Epithelial cell of proximal tubule (primary cell): ENCODE measurements around the gene CAMKMT. TPM values are rescaled to one million over a fixed set of nuclear protein-coding genes. Genes with fewer than 3 reads are reported as not detected.

ENCODE experiments used
- DNase-seq: peaks from one replicate; pipeline ENCODE4 v3.0.0-alpha.2; 2011; ENCODE audit warnings: low read depth
- H3K4me3 ChIP-seq: 2 replicates; pipeline ENCODE4 v1.5.1; 2011; ENCODE audit warnings: low read depth, mild to moderate bottlenecking, low read length
- total RNA-seq: library from RNA; depleted of rRNA; stranded (reverse); fragments of >200 nt; gene quantifications from 2 replicates; pipeline ENCODE4 v1.2.3, GENCODE V29; 2015
- TF ChIP-seq, protein P1 (sequence below): conservative IDR thresholded peaks from 2 replicates; pipeline ENCODE4 v1.5.1; 2012; ENCODE audit warnings: low read depth, mild to moderate bottlenecking, low read length

The CAMKMT gene
- total RNA-seq, 1 donor from 2014 or later, result 2.4 TPM

DNA sequence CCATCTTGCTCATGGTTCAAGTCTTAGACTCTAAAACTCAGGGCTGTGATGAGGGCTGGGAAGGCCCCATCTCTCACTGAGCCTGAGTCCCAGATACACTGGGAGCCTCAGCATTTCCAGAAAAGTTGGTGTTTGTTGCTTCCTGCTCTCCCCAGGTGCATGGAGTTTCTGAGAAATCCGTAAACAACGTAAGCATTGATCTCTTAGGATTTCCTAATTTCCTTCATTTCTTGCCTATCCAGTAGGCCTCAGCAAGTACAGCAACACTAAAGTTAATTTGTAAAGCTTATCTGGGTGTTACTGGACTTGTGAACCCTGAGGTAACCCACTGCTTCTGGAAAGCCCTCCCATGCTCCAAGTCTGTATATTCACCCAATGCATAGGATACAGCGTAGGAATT, 380.3 kb downstream of the CAMKMT start:
- TF ChIP-seq, protein P1, sequence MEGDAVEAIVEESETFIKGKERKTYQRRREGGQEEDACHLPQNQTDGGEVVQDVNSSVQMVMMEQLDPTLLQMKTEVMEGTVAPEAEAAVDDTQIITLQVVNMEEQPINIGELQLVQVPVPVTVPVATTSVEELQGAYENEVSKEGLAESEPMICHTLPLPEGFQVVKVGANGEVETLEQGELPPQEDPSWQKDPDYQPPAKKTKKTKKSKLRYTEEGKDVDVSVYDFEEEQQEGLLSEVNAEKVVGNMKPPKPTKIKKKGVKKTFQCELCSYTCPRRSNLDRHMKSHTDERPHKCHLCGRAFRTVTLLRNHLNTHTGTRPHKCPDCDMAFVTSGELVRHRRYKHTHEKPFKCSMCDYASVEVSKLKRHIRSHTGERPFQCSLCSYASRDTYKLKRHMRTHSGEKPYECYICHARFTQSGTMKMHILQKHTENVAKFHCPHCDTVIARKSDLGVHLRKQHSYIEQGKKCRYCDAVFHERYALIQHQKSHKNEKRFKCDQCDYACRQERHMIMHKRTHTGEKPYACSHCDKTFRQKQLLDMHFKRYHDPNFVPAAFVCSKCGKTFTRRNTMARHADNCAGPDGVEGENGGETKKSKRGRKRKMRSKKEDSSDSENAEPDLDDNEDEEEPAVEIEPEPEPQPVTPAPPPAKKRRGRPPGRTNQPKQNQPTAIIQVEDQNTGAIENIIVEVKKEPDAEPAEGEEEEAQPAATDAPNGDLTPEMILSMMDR, result no peak
- no peak overlapping the region for H3K4me3 ChIP-seq
- DNase-seq, result no peak

DNA sequence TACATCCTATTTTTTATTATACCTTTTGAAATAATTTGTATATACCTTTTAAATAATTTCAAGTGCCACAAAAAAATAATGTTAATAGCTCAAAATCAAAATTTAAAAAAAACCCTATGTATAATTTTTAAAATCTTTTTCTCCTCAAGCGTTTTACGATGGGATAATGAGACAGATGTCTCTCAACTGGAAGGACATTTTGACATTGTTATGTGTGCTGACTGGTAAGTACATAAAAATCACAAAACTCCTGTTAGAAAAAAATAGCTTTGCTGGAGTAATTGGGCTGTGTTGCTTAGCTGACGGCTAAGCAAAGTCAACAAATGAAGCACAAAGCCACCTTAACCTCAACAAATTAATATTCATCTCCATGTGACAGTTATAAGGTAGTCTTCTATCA, 381.7 kb downstream of the CAMKMT start:
- no peak overlapping the region for H3K4me3 ChIP-seq
- TF ChIP-seq, protein P1, result no peak
- no peak for DNase-seq

DNA sequence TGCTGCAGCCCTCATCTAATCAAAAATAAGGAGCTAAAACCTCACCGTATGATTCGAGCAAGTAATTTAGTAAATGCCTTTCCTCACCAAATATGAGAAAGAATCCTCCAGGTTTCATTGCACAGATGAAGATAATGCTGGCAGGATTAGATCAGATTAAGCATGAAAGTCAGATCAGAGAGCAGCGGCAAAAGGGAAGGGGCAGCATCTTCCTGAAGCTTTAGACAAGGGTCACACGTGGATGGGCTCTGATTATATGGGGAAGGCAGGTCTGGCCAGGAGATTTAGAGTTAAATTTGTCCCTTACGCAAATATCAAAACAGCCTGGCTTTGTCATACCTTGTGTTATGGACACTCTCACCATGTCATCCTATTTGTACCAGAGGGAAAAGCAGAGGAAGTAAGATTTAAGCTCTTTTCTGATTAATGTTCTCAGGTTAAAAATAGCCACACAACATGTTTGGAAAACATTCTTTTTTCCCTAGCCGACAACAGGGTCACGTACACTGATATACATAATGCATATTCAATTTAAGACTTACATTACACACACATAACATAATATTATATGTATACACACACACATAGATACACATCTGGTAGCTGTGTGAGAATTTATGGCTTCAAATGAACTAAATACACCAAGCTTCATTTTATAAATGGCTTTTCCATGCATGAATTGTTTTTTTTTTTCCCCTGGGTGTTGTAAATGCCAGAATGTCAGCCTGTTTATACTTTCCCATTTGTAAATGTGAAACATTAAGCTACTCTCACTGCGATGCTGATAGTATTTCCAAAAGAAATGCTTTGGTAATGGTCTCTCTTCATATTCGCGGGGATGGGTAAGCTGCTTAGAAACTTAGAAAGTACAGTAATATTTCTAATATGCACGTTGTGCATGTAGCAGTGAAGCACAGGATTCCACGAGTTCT, 383.5 kb downstream of the CAMKMT start:
- TF ChIP-seq, protein P1, result no peak
- no peak overlapping the region for H3K4me3 ChIP-seq
- DNase-seq, result no peak

DNA sequence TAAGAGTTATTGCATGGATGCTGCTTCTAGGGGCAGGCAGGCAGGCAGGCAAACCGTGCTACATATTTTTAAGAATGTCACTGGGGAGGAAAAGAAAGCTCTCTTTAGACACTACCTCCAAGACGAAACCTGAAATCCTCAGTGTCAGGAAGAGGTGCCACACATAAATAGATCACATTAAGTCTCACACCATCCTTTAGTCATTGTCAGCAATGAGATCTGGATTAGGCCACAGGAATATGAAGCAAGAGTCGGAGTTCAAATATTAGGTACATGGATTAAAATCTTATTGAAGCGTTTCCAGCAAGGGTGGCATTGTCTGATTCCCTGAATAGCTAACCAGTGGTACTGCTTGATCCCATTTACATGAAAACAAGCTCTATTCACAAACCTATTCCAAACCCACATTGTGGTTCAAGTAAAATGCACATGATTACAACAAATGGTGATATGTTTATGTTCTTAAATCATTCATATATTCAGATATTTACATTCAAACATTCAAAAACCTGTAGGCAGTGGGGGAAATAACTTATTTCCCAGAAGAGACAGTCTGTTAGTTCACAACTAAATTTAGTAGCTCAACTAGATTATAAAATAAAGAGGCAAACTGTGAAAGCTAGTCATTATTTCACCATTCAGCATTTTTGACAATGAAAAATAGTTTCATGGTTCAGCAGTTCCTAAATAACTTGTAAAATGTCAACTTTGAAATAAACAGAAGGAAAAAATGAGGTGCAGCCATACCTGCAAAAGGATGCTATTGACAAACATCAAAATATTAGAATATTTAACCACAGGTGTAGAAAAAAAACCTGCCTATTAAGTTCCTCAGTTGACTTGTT, 384.4 kb downstream of the CAMKMT start:
- no peak for DNase-seq
- no peak overlapping the region for H3K4me3 ChIP-seq
- TF ChIP-seq, protein P1, result no peak

DNA sequence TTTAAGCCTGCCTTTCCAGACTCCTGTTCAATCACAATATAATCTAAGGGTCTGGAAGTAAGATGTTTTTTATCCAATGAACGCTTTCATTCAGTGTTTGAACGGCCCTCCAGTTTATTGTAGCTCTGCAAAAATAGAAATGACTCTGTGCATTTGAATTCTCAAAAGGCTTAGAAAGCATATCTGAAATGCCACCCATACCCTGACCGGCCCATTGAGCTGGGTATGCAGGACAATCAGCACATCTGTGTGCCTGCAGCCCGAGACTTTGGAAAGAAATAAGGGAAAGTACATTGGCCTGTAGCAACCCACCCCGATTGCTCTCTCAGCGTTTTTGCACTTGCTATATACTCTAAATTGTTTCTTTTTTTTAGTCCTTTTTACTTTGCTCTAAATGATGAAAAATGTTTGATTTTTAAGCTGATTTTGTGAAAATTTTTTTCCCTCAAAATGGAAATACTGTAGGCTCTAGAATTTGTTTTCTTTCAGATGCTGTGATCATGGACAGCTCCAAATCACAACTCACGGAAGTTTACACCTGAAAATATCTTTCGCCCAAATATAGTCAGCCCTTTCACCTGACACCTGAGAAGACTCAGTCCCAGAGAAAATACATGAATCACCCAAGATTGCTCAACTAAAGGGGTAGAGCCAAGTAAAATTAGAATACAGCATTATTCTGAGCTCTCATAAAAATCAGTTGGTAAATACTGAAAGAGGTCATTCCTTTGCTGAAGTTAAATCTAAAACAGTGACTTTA, 385.3 kb downstream of the CAMKMT start:
- no peak overlapping the region for H3K4me3 ChIP-seq
- no peak for DNase-seq
- TF ChIP-seq, protein P1, result no peak

DNA sequence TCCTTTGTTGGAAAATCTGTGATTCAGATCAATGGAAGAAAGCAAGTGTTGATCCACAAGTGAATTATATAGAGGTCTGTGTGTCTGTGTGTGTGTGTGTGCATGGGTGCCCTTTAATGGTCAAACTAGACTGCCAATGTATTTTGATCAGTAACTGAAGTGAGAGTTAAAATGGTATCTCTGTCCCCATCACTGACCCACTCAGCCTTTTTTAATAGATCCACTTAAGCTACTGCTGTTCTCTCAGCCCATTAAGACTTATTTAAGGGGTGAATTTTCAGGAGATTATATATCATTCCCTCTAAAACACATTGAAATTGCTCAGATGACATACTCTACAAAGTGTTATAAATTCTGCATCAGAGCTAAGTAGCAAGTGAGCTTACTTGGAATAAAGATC, 386.0 kb downstream of the CAMKMT start:
- TF ChIP-seq, protein P1, result no peak
- no peak for DNase-seq
- H3K4me3 ChIP-seq, result no peak overlapping the region
